HG03439 (cell line): ENCODE measurements around the gene SYT10.
"Not testable (repeated sequence)": the region's sequence is repeated elsewhere in the genome, so short reads cannot be mapped to it uniquely, and the experiment has no call there.

Experiments used
- ATAC-seq: cut with Tn5 transposase; IDR thresholded peaks from one replicate; pipeline ENCODE4 v1.9.1; 2021; ENCODE audit warnings: mild to moderate bottlenecking, moderate library complexity; ENCODE audit not compliant: unreplicated experiment

Gene SYT10

GRCh38 chr12:33357181-33357580, 82.4 kb downstream of the SYT10 start:
- ATAC-seq, result no peak

DNA sequence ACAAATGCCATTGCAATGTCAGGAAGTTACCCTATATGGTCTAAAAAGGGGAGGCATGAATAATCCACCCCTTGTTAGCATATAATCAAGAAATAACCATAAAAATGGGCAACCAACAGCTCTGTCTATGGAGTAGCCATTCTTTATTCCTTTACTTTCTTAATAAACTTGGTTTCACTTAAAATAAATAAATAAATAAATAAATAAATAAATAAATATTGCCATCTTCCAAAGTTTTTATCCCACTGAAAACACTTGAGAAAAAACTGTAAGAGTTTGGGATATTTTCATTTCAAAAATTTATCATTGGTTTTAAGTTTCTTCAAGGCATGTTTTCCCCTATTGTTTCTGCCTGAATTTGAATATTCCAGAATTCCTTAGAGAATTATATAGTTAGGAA, 89.8 kb downstream of the SYT10 start:
- no peak for ATAC-seq

DNA sequence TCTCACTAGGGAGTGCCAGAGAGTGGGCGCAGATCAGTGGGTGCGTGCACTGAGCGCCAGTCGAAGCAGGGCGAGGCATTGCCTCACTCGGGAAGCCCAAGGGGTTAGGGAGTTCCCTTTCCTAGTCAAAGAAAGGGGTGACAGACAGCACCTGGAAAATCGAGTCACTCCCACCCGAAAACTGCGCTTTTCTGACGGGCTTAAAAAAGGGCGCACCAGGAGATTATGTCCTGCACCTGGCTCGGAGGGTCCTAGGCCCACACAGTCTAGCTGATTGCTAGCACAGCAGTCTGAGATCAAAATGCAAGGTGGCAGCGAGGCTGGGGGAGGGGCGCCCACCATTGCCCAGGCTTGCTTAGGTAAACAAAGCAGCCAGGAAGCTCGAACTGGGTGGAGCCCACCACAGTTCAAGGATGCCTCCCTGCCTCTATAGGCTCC, 107.6 kb downstream of the SYT10 start:
- not testable (repeated sequence) for ATAC-seq

GRCh38 chr12:33330940-33331339, 108.7 kb downstream of the SYT10 start:
- ATAC-seq, result no peak
